C4-2B (cell line): ENCODE data around the gene KLRF2.

Experiments
- ZFX ChIP-seq: fragments of 450-650 bp; IDR thresholded peaks from 2 replicates; pipeline ENCODE4 v1.6.1; 2017
- TF ChIP-seq, protein P1 (sequence below): fragments of 450-650 bp; conservative IDR thresholded peaks from 2 replicates; pipeline ENCODE4 v1.5.1; 2017; ENCODE audit warnings: mild to moderate bottlenecking

DNA sequence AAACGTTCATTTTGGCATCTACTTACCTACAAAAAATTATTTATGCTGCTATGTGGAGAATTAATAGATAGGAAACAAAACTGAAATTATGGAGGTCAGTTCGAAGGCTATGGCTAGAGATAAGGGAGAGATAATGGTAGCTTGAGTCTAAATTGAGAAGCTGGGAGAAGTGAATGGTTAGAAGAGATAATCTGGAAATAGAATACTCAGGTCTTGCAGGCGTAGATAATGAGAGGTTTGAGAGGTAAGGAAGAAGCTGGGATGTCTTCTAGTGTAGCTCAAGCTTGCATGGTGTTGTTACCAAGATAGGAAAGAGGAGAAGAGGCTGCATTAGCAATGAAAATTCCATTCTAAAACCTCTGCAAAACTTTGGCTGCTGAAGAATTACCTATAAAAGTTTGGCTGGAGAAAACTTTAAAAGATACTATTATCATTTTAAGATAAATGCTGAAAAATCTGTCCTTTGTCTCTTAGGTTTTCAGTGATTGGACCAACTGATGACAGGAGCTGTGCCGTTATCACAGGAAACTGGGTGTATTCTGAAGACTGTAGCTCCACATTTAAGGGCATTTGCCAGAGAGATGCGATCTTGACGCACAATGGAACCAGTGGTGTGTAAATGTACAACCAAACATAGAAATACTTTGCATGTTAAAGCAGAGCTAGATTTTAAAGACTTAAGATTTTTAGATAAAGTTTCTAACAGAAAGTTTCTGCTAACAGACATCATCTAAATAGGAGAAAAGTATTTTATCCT lies 14.1 kb downstream of the KLRF2 start:
- TF ChIP-seq, protein P1, sequence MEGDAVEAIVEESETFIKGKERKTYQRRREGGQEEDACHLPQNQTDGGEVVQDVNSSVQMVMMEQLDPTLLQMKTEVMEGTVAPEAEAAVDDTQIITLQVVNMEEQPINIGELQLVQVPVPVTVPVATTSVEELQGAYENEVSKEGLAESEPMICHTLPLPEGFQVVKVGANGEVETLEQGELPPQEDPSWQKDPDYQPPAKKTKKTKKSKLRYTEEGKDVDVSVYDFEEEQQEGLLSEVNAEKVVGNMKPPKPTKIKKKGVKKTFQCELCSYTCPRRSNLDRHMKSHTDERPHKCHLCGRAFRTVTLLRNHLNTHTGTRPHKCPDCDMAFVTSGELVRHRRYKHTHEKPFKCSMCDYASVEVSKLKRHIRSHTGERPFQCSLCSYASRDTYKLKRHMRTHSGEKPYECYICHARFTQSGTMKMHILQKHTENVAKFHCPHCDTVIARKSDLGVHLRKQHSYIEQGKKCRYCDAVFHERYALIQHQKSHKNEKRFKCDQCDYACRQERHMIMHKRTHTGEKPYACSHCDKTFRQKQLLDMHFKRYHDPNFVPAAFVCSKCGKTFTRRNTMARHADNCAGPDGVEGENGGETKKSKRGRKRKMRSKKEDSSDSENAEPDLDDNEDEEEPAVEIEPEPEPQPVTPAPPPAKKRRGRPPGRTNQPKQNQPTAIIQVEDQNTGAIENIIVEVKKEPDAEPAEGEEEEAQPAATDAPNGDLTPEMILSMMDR: no peak
- no peak for TF ChIP-seq ZFX
